OCI-LY1 (cell line): ENCODE measurements around the gene GNAO1.
"Not testable (repeated sequence)": the region's sequence is repeated elsewhere in the genome, so short reads cannot be mapped to it uniquely, and the experiment has no call there.

Experiments
- H2AFZ ChIP-seq: fragments of 200-600 bp; sonication (generic), shearing (Covaris generic); 2 replicates; pipeline ENCODE4 v1.6.0; 2014; ENCODE audit warnings: antibody characterized with exemption, mild to moderate bottlenecking, low read length
- H3F3A ChIP-seq: fragments of 200-600 bp; sonication (generic), shearing (Covaris generic); 2 replicates; pipeline ENCODE4 v1.6.0; 2014; ENCODE audit warnings: mild to moderate bottlenecking, antibody characterized with exemption, low read length, moderate library complexity; ENCODE audit not compliant: insufficient read depth
- H3K27ac ChIP-seq: fragments of 200-600 bp; sonication (generic); 2 replicates; pipeline ENCODE4 v1.5.1; 2014; ENCODE audit warnings: low read length, mixed run types, mild to moderate bottlenecking, low read depth; ENCODE audit not compliant: poor library complexity, severe bottlenecking
- H3K27me3 ChIP-seq: fragments of 200-600 bp; sonication (generic); 2 replicates; pipeline ENCODE4 v1.6.0; 2014; ENCODE audit warnings: antibody characterized with exemption, mild to moderate bottlenecking, low read length, moderate library complexity; ENCODE audit not compliant: insufficient read depth
- H3K36me3 ChIP-seq: fragments of 200-600 bp; sonication (generic); 2 replicates; pipeline ENCODE4 v1.6.1; 2014; ENCODE audit warnings: mild to moderate bottlenecking, antibody characterized with exemption, low read length, moderate library complexity, mixed read lengths; ENCODE audit not compliant: insufficient read depth
- H3K4me1 ChIP-seq: fragments of 200-600 bp; sonication (generic); 2 replicates; pipeline ENCODE4 v1.5.1; 2014; ENCODE audit warnings: mild to moderate bottlenecking, low read length, moderate library complexity; ENCODE audit not compliant: insufficient read depth, severe bottlenecking
- H3K4me2 ChIP-seq: fragments of 200-600 bp; sonication (generic), shearing (Covaris generic); 2 replicates; pipeline ENCODE4 v1.6.1; 2014; ENCODE audit warnings: low read length
- H3K4me3 ChIP-seq: fragments of 200-600 bp; sonication (generic); 2 replicates; pipeline ENCODE4 v1.5.1; 2014; ENCODE audit warnings: low read length, low read depth, mild to moderate bottlenecking, mixed read lengths; ENCODE audit not compliant: poor library complexity, severe bottlenecking
- H3K79me2 ChIP-seq: fragments of 200-600 bp; shearing (Covaris generic); 2 replicates; pipeline ENCODE4 v1.6.1; 2016; ENCODE audit warnings: mixed run types, low read length, mixed read lengths; ENCODE audit not compliant: insufficient read depth
- H3K9ac ChIP-seq: fragments of 200-600 bp; sonication (generic), shearing (Covaris generic); 2 replicates; pipeline ENCODE4 v1.6.1; 2014; ENCODE audit warnings: mild to moderate bottlenecking, low read length, mixed read lengths
- H3K9me2 ChIP-seq: fragments of 200-600 bp; sonication (generic), shearing (Covaris generic); 2 replicates; pipeline ENCODE4 v1.6.1; 2014; ENCODE audit warnings: low read depth, mild to moderate bottlenecking, low read length, mixed read lengths
- H3K9me3 ChIP-seq: fragments of 200-600 bp; shearing (Covaris generic); 2 replicates; pipeline ENCODE4 v1.6.1; 2014; ENCODE audit warnings: low read length, mixed read lengths
- H4K20me1 ChIP-seq: fragments of 200-600 bp; sonication (generic), shearing (Covaris generic); 2 replicates; pipeline ENCODE4 v1.6.0; 2016; ENCODE audit warnings: mild to moderate bottlenecking, low read length; ENCODE audit not compliant: insufficient read depth
- CTCF ChIP-seq: fragments of 200-600 bp; sonication (generic), shearing (Covaris generic); IDR thresholded peaks from 2 replicates; pipeline ENCODE4 v1.5.1; 2017; ENCODE audit warnings: mild to moderate bottlenecking, antibody characterized with exemption, low read length, moderate library complexity, mixed read lengths
- EZH2 ChIP-seq: fragments of 200-600 bp; sonication (generic), shearing (Covaris generic); IDR thresholded peaks from 2 replicates; pipeline ENCODE4 v1.8.0; 2017; ENCODE audit warnings: borderline replicate concordance, mixed run types, mild to moderate bottlenecking, antibody characterized with exemption, low read length, moderate library complexity, mixed read lengths

The GNAO1 gene

GRCh38 chr16:56387396-56387795 lies 196.1 kb downstream of the GNAO1 start:
- Histone ChIP-seq H3K27ac (no peak overlapping the region), H2AFZ (no peak overlapping the region), H3K27me3 (no peaks in the 10 kb centered on the region), H3F3A (no peaks in the 10 kb centered on the region), H3K4me3 (no peak overlapping the region), H3K9me3 (no peaks in the 10 kb centered on the region), H3K9ac (no peak overlapping the region), H3K9me2 (no peaks in the 10 kb centered on the region), H3K4me1 (no peaks in the 10 kb centered on the region), H3K4me2 (no peak overlapping the region), H4K20me1 (no peaks in the 10 kb centered on the region), H3K36me3 (peaks cover 92% of the 10 kb centered on the region), H3K79me2 (no peaks in the 10 kb centered on the region)
- no peak for TF ChIP-seq EZH2
- TF ChIP-seq CTCF = no peak

- Histone ChIP-seq H3K36me3 (peaks cover 84% of the 10 kb centered on the region), H3K27ac (no peak overlapping the region), H3K9ac (no peak overlapping the region)
These were observed 196.9 kb downstream of the GNAO1 start for GRCh38 chr16:56388209-56388608.

GRCh38 chr16:56389554-56389953 lies 198.3 kb downstream of the GNAO1 start:
- no peak for TF ChIP-seq CTCF
- no peak for TF ChIP-seq EZH2
- Histone ChIP-seq H3K9me3 (no peaks in the 10 kb centered on the region), H4K20me1 (no peaks in the 10 kb centered on the region), H2AFZ (no peak overlapping the region), H3K4me1 (no peaks in the 10 kb centered on the region), H3K27me3 (no peaks in the 10 kb centered on the region), H3K9me2 (no peaks in the 10 kb centered on the region), H3K4me2 (no peak overlapping the region), H3K27ac (no peak overlapping the region), H3K4me3 (no peak overlapping the region), H3K36me3 (peaks cover 71% of the 10 kb centered on the region), H3F3A (no peaks in the 10 kb centered on the region), H3K79me2 (no peaks in the 10 kb centered on the region), H3K9ac (no peak overlapping the region)

More at GRCh38 chr16:56388209-56388608, 196.9 kb downstream of the GNAO1 start:
- TF ChIP-seq EZH2 (no peak), CTCF (no peak)
- H3K9me2 ChIP-seq = no peaks in the 10 kb centered on the region
- H3K4me2 ChIP-seq = no peak overlapping the region
- no peak overlapping the region for H3K4me3 ChIP-seq
- no peaks in the 10 kb centered on the region for H3F3A ChIP-seq
- H3K9me3 ChIP-seq = no peaks in the 10 kb centered on the region
- H3K4me1 ChIP-seq = no peaks in the 10 kb centered on the region
- no peaks in the 10 kb centered on the region for H3K79me2 ChIP-seq
- H3K27me3 ChIP-seq = no peaks in the 10 kb centered on the region
- H2AFZ ChIP-seq = no peak overlapping the region
- H4K20me1 ChIP-seq = no peaks in the 10 kb centered on the region

GRCh38 chr16:56396724-56397123 lies 205.4 kb downstream of the GNAO1 start:
- not testable (repeated sequence) for H3K4me2 ChIP-seq, H3F3A ChIP-seq, H3K9me3 ChIP-seq, H3K79me2 ChIP-seq, H3K9ac ChIP-seq, H4K20me1 ChIP-seq, H3K27me3 ChIP-seq, H3K4me3 ChIP-seq, H3K4me1 ChIP-seq, H2AFZ ChIP-seq, H3K27ac ChIP-seq, H3K9me2 ChIP-seq
- peaks cover 32% of the 10 kb centered on the region for H3K36me3 ChIP-seq
